Midbrain (tissue), 1 donor: ENCODE results near the gene LONRF3.
A peak's percentile ranks its signal among the peaks of the same experiment; 100 is the strongest.

ENCODE experiments used
- DNase-seq: peaks from one replicate; lab custom pipeline; 2025; lab: John Stamatoyannopoulos, UW

Gene LONRF3

GRCh38 chrX:119036107-119037029, 62.0 kb downstream of the LONRF3 start:
- DNase-seq = no peak

GRCh38 chrX:119040432-119040831, 66.0 kb downstream of the LONRF3 start:
- DNase-seq = no peak

DNA sequence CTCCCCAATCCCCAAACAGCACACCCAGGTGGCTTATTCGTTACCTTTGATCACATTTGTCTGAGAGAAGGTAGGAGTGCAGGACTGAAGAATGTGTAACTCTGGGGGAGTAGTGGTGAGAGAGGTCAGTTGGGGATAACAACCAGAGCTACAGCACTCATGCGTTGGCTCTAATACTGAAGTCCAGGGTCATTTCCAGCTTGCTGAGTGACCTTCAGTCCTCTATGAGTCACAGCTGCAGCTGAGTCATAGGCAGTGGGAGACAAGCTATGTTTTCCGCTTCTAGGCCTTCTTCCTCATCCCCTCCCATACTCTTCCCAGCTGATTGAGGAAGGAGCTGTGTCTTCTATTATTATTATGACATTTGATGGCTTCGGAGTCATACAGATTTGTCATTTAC, 66.8 kb downstream of the LONRF3 start:
- DNase-seq = no peak

DNA sequence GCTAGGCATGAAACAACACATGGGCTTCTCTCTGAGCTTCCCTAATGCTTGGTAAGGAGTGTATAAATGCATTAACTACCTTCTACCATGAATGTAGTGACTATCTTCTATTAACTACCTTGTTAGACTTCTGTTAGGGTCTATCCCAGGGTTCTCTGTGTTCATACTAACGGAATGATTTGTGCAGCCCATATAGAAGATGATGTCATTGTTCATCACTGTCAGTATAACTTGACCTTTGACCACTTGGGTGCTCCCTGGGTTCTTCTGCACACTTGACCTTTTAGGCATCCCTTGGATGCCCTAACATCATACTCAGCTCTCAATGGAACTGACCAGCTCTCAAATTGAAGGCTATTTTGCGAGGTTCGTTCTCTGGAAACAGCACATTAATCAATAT, 67.6 kb downstream of the LONRF3 start:
- no peak for DNase-seq

DNA sequence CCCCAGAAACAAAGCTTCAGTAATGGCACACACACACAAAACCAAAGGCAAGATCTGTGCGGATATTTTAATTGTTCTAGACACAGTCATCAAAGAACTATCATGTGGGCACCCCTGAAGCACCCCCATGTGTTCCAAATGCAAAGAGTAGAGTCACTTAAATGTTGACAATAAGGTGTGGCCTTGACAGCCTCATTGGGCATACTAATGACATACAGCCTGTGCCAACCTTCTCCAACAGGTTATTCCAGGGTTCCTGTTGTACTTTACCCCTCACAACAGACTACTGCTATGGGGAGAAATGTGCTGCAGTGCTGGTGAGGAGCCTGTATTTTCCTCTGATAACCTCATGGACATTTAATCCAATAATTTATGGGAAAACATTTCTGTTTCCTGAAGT, 68.6 kb downstream of the LONRF3 start:
- no peak for DNase-seq

DNA sequence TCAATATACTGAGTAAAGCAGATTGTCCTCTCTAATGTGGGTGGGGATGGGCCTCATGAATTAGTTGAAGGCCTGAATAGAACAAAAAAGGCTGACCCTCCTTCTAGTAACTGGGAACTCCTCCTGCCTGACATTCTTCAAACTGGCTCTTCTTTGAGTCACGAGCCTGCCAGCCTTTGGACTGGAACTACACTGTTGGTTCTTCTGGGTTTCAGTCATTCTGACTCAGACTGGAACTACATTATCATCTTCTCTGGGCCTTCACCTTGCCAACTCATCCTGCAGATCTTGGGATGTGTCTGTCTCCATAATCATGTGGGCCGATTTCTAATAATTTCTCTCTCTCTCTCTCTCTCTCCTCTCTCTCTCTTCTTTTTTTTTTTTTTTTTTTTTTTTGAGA, 71.5 kb downstream of the LONRF3 start:
- no peak for DNase-seq

DNA sequence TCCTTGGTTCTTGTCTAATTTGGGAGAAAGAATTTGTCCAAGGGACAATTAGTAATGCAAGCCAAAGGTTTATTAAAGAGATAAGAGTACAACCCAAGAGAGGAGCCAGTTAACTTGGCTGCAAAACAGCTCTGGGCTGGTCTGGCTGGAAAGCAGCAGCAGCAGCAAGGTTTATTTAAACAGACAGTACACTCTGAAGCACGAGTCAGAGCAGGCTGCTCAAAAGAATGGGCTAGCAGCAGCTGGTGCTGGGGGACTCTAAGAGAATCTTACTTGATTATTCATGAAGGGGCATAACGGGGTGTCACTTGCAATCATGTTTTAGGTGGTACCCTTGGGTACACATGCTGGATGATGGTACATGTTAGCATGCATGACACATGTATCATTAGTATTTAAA, 81.3 kb downstream of the LONRF3 start:
- no peak for DNase-seq

- no peak for DNase-seq
Observed at GRCh38 chrX:119062750-119063374, 88.4 kb downstream of the LONRF3 start.

- DNase-seq = no peak
Observed at GRCh38 chrX:119063428-119063827, 89.0 kb downstream of the LONRF3 start.

DNA sequence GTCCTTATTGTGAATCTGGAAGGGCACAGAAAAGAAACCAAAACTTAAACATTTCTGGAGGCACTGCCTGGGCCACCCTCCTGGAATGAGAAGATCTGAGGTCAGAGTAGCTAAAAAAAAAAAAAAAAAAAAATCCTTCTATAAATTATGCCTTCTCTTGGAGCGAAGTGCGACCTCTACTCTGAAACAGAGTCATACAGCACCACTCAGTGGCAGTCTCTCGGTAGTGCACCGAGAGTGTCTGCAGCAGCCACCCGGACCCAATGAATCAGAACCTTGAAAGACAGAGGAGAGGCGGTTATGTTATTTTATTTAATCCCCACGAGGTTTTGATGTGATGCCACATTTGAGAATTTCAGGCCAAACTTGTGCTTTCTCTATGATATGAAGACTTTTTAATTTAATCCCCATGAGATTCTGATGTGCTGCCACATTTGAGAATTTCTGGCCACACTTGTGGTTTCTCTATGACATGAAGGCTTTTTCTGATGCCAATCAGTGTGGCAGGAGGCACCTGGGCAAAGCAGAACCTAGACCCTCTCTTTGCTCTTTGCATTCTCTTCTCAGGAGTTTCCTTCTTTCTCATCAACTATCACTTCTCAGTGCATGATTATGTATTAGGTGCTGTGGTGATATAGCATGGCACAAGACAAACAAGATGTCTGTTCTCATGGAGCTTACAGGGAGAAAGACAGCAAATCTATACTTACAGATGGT, 92.8 kb downstream of the LONRF3 start:
- peak; percentile 28 for DNase-seq
